ENCODE results near the gene PYGB.

Gene PYGB

GRCh38 chr20:25339608-25340007 lies 91.7 kb downstream of the PYGB start:
- DNase-seq = no peak

- DNase-seq = no peak
These were observed 92.5 kb downstream of the PYGB start for GRCh38 chr20:25340380-25340779.

- DNase-seq = no peak
These were observed 94.1 kb downstream of the PYGB start for GRCh38 chr20:25341716-25342680.

GRCh38 chr20:25344634-25345033 lies 96.7 kb downstream of the PYGB start:
- no peak for DNase-seq

- DNase-seq = no peak
These were observed 97.8 kb downstream of the PYGB start for GRCh38 chr20:25345721-25346120.

GRCh38 chr20:25346349-25346748 lies 98.5 kb downstream of the PYGB start:
- DNase-seq = no peak

Measured in T-helper 9 cell (primary cell).